Type B pancreatic cell (in vitro differentiated cells): ENCODE data around the gene HELZ. TPM values are rescaled to one million over a fixed set of nuclear protein-coding genes. Genes with fewer than 3 reads are reported as not detected.

Experiments used
- DNase-seq: peaks from one replicate; pipeline ENCODE4 v3.0.0; 2021; ENCODE audit warnings: mixed read lengths; ENCODE audit not compliant: unreplicated experiment; ENCODE audit errors: extremely low spot score
- H3K27ac Mint-ChIP-seq: 2 replicates; pipeline ENCODE4 v1.8.0; 2021; ENCODE audit warnings: mild to moderate bottlenecking, mixed read lengths
- H3K27me3 Mint-ChIP-seq: 2 replicates; pipeline ENCODE4 v1.8.0; 2021; ENCODE audit warnings: mixed read lengths
- H3K36me3 Mint-ChIP-seq: 2 replicates; pipeline ENCODE4 v1.8.0; 2021; ENCODE audit warnings: mixed read lengths
- H3K4me1 Mint-ChIP-seq: one replicate; pipeline ENCODE4 v1.8.0; 2021; ENCODE audit warnings: mixed read lengths; ENCODE audit not compliant: unreplicated experiment
- H3K4me3 Mint-ChIP-seq: 2 replicates; pipeline ENCODE4 v1.8.0; 2021; ENCODE audit warnings: mild to moderate bottlenecking, mixed read lengths
- H3K9me3 Mint-ChIP-seq: 2 replicates; pipeline ENCODE4 v1.8.0; 2021; ENCODE audit warnings: mixed read lengths
- total RNA-seq: library from RNA; stranded (reverse); gene quantifications from 2 replicates; pipeline ENCODE4 v1.2.1, GENCODE V29; 2021; ENCODE audit warnings: low replicate concordance
- TF ChIP-seq, protein P1 (sequence below): fragments of 200-600 bp; sonication (generic); conservative IDR thresholded peaks from 2 replicates; pipeline ENCODE4 v1.5.0; 2021; ENCODE audit warnings: antibody characterized with exemption, mild to moderate bottlenecking

HELZ gene
- total RNA-seq, 1 donor from 2014 or later, result 55.1 TPM

GRCh38 chr17:67229109-67229955 is 15.7 kb downstream of the HELZ start:
- no peak for DNase-seq
- Mint-ChIP-seq H3K27ac (no peak overlapping the region), H3K9me3 (no peaks in the 10 kb centered on the region), H3K36me3 (peaks cover 40% of the 10 kb centered on the region), H3K4me1 (no peaks in the 10 kb centered on the region), H3K4me3 (no peak overlapping the region), H3K27me3 (no peaks in the 10 kb centered on the region)
- TF ChIP-seq, protein P1, sequence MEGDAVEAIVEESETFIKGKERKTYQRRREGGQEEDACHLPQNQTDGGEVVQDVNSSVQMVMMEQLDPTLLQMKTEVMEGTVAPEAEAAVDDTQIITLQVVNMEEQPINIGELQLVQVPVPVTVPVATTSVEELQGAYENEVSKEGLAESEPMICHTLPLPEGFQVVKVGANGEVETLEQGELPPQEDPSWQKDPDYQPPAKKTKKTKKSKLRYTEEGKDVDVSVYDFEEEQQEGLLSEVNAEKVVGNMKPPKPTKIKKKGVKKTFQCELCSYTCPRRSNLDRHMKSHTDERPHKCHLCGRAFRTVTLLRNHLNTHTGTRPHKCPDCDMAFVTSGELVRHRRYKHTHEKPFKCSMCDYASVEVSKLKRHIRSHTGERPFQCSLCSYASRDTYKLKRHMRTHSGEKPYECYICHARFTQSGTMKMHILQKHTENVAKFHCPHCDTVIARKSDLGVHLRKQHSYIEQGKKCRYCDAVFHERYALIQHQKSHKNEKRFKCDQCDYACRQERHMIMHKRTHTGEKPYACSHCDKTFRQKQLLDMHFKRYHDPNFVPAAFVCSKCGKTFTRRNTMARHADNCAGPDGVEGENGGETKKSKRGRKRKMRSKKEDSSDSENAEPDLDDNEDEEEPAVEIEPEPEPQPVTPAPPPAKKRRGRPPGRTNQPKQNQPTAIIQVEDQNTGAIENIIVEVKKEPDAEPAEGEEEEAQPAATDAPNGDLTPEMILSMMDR, result no peak

- peaks cover 3% of the 10 kb centered on the region for H3K4me1 Mint-ChIP-seq
- H3K27me3 Mint-ChIP-seq, result no peaks in the 10 kb centered on the region
- H3K9me3 Mint-ChIP-seq, result no peaks in the 10 kb centered on the region
- no peak for DNase-seq
- H3K36me3 Mint-ChIP-seq, result peaks cover 40% of the 10 kb centered on the region
- no peak overlapping the region for H3K27ac Mint-ChIP-seq
- TF ChIP-seq, protein P1, result no peak
- H3K4me3 Mint-ChIP-seq, result no peak overlapping the region
Observed at GRCh38 chr17:67227488-67227887, 17.5 kb downstream of the HELZ start.

GRCh38 chr17:67225316-67225715 is 19.7 kb downstream of the HELZ start:
- Mint-ChIP-seq H3K4me3 (no peak overlapping the region), H3K9me3 (no peaks in the 10 kb centered on the region), H3K36me3 (peaks cover 42% of the 10 kb centered on the region), H3K27me3 (no peaks in the 10 kb centered on the region), H3K4me1 (peaks cover 10% of the 10 kb centered on the region), H3K27ac (no peak overlapping the region)
- TF ChIP-seq, protein P1, result no peak
- DNase-seq, result no peak

DNA sequence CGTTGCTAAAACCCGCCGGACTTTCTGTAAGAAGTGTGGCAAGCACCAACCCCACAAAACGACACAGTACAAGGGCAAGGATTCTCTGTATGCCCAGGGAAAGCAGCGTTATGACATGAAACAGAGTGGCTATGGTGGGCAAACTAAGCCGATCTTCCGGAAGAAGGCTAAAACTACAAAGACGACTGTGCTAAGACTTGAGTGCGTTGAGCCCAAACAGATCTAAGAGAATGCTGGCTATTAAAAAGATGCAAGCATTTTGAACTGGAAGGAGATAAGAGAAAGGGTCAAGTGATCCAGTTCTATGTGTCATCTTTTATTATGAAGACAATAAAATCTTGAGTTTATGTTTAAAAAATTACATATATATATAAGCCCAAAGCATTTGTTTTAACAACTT is 20.3 kb downstream of the HELZ start:
- TF ChIP-seq, protein P1, result no peak
- DNase-seq, result no peak
- no peak overlapping the region for H3K4me3 Mint-ChIP-seq
- no peaks in the 10 kb centered on the region for H3K27me3 Mint-ChIP-seq
- no peak overlapping the region for H3K27ac Mint-ChIP-seq
- H3K4me1 Mint-ChIP-seq, result peaks cover 14% of the 10 kb centered on the region
- H3K36me3 Mint-ChIP-seq, result peaks cover 42% of the 10 kb centered on the region
- no peaks in the 10 kb centered on the region for H3K9me3 Mint-ChIP-seq

- Mint-ChIP-seq H3K9me3 (no peaks in the 10 kb centered on the region), H3K27ac (no peak overlapping the region), H3K4me3 (no peak overlapping the region), H3K36me3 (peaks cover 35% of the 10 kb centered on the region), H3K27me3 (no peaks in the 10 kb centered on the region), H3K4me1 (peaks cover 20% of the 10 kb centered on the region)
- DNase-seq, result no peak
- TF ChIP-seq, protein P1, result no peak
Observed at GRCh38 chr17:67223924-67224323, 21.1 kb downstream of the HELZ start.
